ENCODE results near the gene GABBR2. TPM values are rescaled to one million over a fixed set of nuclear protein-coding genes. Genes with fewer than 3 reads are reported as not detected.
A peak's percentile ranks its signal among the peaks of the same experiment; 100 is the strongest.

The GABBR2 gene
- total RNA-seq, 2 donors from 2014 or later: 1.2 to 1.3 TPM

GRCh38 chr9:98255061-98255577 is 453.6 kb downstream of the GABBR2 start:
- Histone ChIP-seq H3K36me3 (ENCODE audit: control insufficient read depth, insufficient read depth, low read length) (peaks cover 17% of the 10 kb centered on the region), H3K9ac (ENCODE audit: extremely low read depth, low read length, poor library complexity, severe bottlenecking) (peak overlapping the region; percentile 30), H3K27me3 (ENCODE audit: control insufficient read depth, insufficient read depth, low read length, poor library complexity, severe bottlenecking) (no peaks in the 10 kb centered on the region), H3K27ac (ENCODE audit: low read depth, low read length) (no peak overlapping the region), H3K4me3 (ENCODE audit: low read length) (peak overlapping the region; percentile 84), H3K9me3 (ENCODE audit: control insufficient read depth, low read length) (no peaks in the 10 kb centered on the region), H3K4me1 (ENCODE audit: control insufficient read depth, insufficient read depth, low read length) (peaks cover 4% of the 10 kb centered on the region)
- H3K9me3 Mint-ChIP-seq: no peaks in the 10 kb centered on the region
- no peaks in the 10 kb centered on the region for H3K27me3 Mint-ChIP-seq (ENCODE audit: insufficient read depth)
- 2 to 4% methylated on average over 10 to 36 of the region's 36 CpGs for WGBS, 2 experiments (ENCODE audit: insufficient coverage in 1 of 2, insufficient read length in 1 of 2)
- H3K36me3 Mint-ChIP-seq (ENCODE audit: low read depth): peaks cover 13% of the 10 kb centered on the region
- peak overlapping the region; percentile 84 for H3K27ac Mint-ChIP-seq
- no peak for TF ChIP-seq CTCF (conservative IDR thresholded peaks at IDR 0.05)
- peak overlapping the region; percentile 86 for H3K4me3 Mint-ChIP-seq
- DNase-seq: no peak
- peaks cover 43% of the 10 kb centered on the region for H3K4me1 Mint-ChIP-seq

DNA sequence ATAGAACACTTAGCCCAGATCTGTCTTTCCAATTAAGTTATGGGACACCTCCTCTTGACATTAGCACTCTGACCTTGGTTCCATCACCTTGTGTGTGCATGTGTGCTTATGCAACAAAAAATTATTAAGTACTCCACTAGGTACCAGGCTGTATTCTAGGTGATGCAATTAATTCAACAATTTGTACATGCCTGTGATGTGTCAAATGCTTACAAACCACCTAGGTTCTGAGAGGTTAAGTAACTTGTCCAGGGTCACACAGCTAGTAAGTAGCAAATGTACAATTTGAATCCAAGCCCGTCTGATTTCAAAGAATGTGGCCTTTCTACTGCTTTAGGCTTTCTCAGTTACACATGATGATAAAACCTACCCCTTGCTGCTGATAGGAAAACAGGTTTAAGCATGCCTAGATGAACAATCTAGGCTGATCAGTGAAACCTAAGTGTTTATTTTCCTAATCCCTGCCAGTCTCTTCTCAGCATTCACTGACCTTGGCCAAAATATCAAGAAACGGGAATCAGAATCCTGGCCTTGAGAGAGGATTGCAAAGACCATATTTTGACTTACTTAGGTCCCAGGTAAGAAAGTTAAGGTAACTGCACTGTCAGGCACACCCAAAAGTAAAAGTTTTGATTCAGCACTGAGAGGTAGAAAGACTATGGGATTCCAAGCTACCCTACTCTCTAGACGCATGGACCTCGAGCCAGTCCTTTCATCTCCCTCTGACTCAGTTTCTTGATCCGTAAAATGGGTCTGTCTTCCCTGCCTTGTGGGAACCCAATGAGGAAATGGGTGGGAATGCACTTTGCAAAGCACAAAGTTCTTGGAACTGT is 454.3 kb downstream of the GABBR2 start:
- H3K4me3 ChIP-seq (ENCODE audit: low read length): peak overlapping the region; percentile 84
- no peaks in the 10 kb centered on the region for H3K27me3 Mint-ChIP-seq (ENCODE audit: insufficient read depth)
- peak overlapping the region; percentile 84 for H3K27ac Mint-ChIP-seq
- no peaks in the 10 kb centered on the region for H3K27me3 ChIP-seq (ENCODE audit: control insufficient read depth, insufficient read depth, low read length, poor library complexity, severe bottlenecking)
- H3K4me1 Mint-ChIP-seq: peaks cover 48% of the 10 kb centered on the region
- no peak overlapping the region for H3K27ac ChIP-seq (ENCODE audit: low read depth, low read length)
- peaks cover 4% of the 10 kb centered on the region for H3K4me1 ChIP-seq (ENCODE audit: control insufficient read depth, insufficient read depth, low read length)
- no peaks in the 10 kb centered on the region for H3K9me3 ChIP-seq (ENCODE audit: control insufficient read depth, low read length)
- no peaks in the 10 kb centered on the region for H3K9me3 Mint-ChIP-seq
- DNase-seq: peak; percentile 27
- peaks cover 18% of the 10 kb centered on the region for H3K36me3 Mint-ChIP-seq (ENCODE audit: low read depth)
- H3K9ac ChIP-seq (ENCODE audit: extremely low read depth, low read length, poor library complexity, severe bottlenecking): peak overlapping the region; percentile 30
- 60 to 61% methylated on average over 5 of the region's 5 CpGs for whole genome bisulfite sequencing, 2 experiments (ENCODE audit: insufficient coverage in 1 of 2, insufficient read length in 1 of 2)
- no peak for TF ChIP-seq CTCF (conservative IDR thresholded peaks at IDR 0.05)
- H3K4me3 Mint-ChIP-seq: peak overlapping the region; percentile 86
- H3K36me3 ChIP-seq (ENCODE audit: control insufficient read depth, insufficient read depth, low read length): peaks cover 22% of the 10 kb centered on the region

GRCh38 chr9:98253565-98253964 is 455.2 kb downstream of the GABBR2 start:
- H3K27me3 Mint-ChIP-seq (ENCODE audit: insufficient read depth): no peaks in the 10 kb centered on the region
- Histone ChIP-seq H3K27ac (ENCODE audit: low read depth, low read length) (no peak overlapping the region), H3K4me1 (ENCODE audit: control insufficient read depth, insufficient read depth, low read length) (peaks cover 4% of the 10 kb centered on the region), H3K4me3 (ENCODE audit: low read length) (peak overlapping the region; percentile 84), H3K9me3 (ENCODE audit: control insufficient read depth, low read length) (no peaks in the 10 kb centered on the region), H3K27me3 (ENCODE audit: control insufficient read depth, insufficient read depth, low read length, poor library complexity, severe bottlenecking) (no peaks in the 10 kb centered on the region), H3K36me3 (ENCODE audit: control insufficient read depth, insufficient read depth, low read length) (peaks cover 25% of the 10 kb centered on the region), H3K9ac (ENCODE audit: extremely low read depth, low read length, poor library complexity, severe bottlenecking) (no peak overlapping the region)
- no peak for TF ChIP-seq CTCF (conservative IDR thresholded peaks at IDR 0.05)
- H3K9me3 Mint-ChIP-seq: no peaks in the 10 kb centered on the region
- DNase-seq: peak; percentile 41
- no peak overlapping the region for H3K27ac Mint-ChIP-seq
- peaks cover 52% of the 10 kb centered on the region for H3K4me1 Mint-ChIP-seq
- peaks cover 17% of the 10 kb centered on the region for H3K36me3 Mint-ChIP-seq (ENCODE audit: low read depth)
- 90% methylated on average over 3 of the region's 3 CpGs for WGBS, 2 experiments (ENCODE audit: insufficient coverage in 1 of 2, insufficient read length in 1 of 2)
- H3K4me3 Mint-ChIP-seq: peak overlapping the region; percentile 86
